ENCODE data around the gene LRRC17.

LRRC17 gene

GRCh38 chr7:102938679-102939078 is 25.9 kb downstream of the LRRC17 start:
- no peak for TF ChIP-seq CTCF (IDR thresholded peaks at IDR 0.05; ENCODE audit: low read depth, low read length)
- no peak overlapping the region for H3K4me3 ChIP-seq (replicated peaks in 1 of 2; ENCODE audit: low read depth in 2 of 2, low read length in 2 of 2)
- DNase-seq (ENCODE audit: low read depth in 2 of 2), result no peak

GRCh38 chr7:102942181-102942866 is 29.5 kb downstream of the LRRC17 start:
- peak; percentile 40 to 53 for DNase-seq (ENCODE audit: low read depth in 2 of 2)
- no peak overlapping the region for H3K4me3 ChIP-seq (replicated peaks in 1 of 2; ENCODE audit: low read depth in 2 of 2, low read length in 2 of 2)
- TF ChIP-seq CTCF (IDR thresholded peaks at IDR 0.05; ENCODE audit: low read depth, low read length), result no peak

- no peak overlapping the region for H3K4me3 ChIP-seq (replicated peaks in 1 of 2; ENCODE audit: low read depth in 2 of 2, low read length in 2 of 2)
- DNase-seq (ENCODE audit: low read depth in 2 of 2), result no peak
- TF ChIP-seq CTCF (IDR thresholded peaks at IDR 0.05; ENCODE audit: low read depth, low read length), result no peak
Observed at GRCh38 chr7:102942868-102943267, 30.1 kb downstream of the LRRC17 start.

GRCh38 chr7:102943423-102944169 is 30.8 kb downstream of the LRRC17 start:
- no peak for TF ChIP-seq CTCF (IDR thresholded peaks at IDR 0.05; ENCODE audit: low read depth, low read length)
- DNase-seq (ENCODE audit: low read depth in 2 of 2), result no peak

GRCh38 chr7:102944241-102944640 is 31.4 kb downstream of the LRRC17 start:
- no peak for DNase-seq (ENCODE audit: low read depth in 2 of 2)
- no peak for TF ChIP-seq CTCF (IDR thresholded peaks at IDR 0.05; ENCODE audit: low read depth, low read length)
- no peak overlapping the region for H3K4me3 ChIP-seq (replicated peaks in 1 of 2; ENCODE audit: low read depth in 2 of 2, low read length in 2 of 2)

More at GRCh38 chr7:102943423-102944169, 30.8 kb downstream of the LRRC17 start:
- H3K4me3 ChIP-seq (replicated peaks in 1 of 2; ENCODE audit: low read depth in 2 of 2, low read length in 2 of 2), result no peak overlapping the region

- no peak overlapping the region for H3K4me3 ChIP-seq (replicated peaks in 1 of 2; ENCODE audit: low read depth in 2 of 2, low read length in 2 of 2)
- TF ChIP-seq CTCF (IDR thresholded peaks at IDR 0.05; ENCODE audit: low read depth, low read length), result no peak
- DNase-seq (ENCODE audit: low read depth in 2 of 2), result no peak
Observed at GRCh38 chr7:102951839-102952238, 39.0 kb downstream of the LRRC17 start.

All from cardiac fibroblast (primary cell).